Activated CD8-positive, alpha-beta T cell treated with anti-CD3 and anti-CD28 coated beads, Interleukin-2, amount 10 ng/mL, durations not matched to agents 7 days and 5 days (primary cell): ENCODE measurements around the gene SART3. TPM values are rescaled to one million over a fixed set of nuclear protein-coding genes. Genes with fewer than 3 reads are reported as not detected.
A peak's percentile ranks its signal among the peaks of the same experiment; 100 is the strongest.
"Not testable (repeated sequence)": the region's sequence is repeated elsewhere in the genome, so short reads cannot be mapped to it uniquely, and the experiment has no call there.

ENCODE experiments used
- ATAC-seq: fragments of 150-1000 bp; cut with Tn5 transposase; one replicate; pipeline ENCODE4 v1.10.0; 2021; ENCODE audit warnings: moderate library complexity
- CTCF ChIA-PET: fragments of 350-600 bp; sonication (Branson Sonifier 250); formaldehyde crosslinking; loops from one replicate; lab custom pipeline; 2021; ENCODE audit warnings: antibody characterized with exemption; lab: Charles Lee
- POLR2A ChIA-PET: fragments of 350-600 bp; sonication (Branson Sonifier 250); formaldehyde crosslinking; loops from one replicate; lab custom pipeline; 2021; ENCODE audit warnings: antibody characterized with exemption; lab: Charles Lee
- DNase-seq: peaks from one replicate; pipeline ENCODE4 v3.0.0-alpha.2; 2020
- H3K27ac Mint-ChIP-seq: one replicate; pipeline ENCODE4 v1.8.0; 2021; ENCODE audit warnings: mild to moderate bottlenecking, mixed read lengths
- H3K27me3 Mint-ChIP-seq: one replicate; pipeline ENCODE4 v1.8.0; 2021; ENCODE audit warnings: low read depth, mixed read lengths
- H3K36me3 Mint-ChIP-seq: one replicate; pipeline ENCODE4 v1.8.0; 2021; ENCODE audit warnings: low read depth, mixed read lengths
- H3K4me1 Mint-ChIP-seq: one replicate; pipeline ENCODE4 v1.8.0; 2021; ENCODE audit warnings: low read depth, mixed read lengths
- H3K4me3 Mint-ChIP-seq: one replicate; pipeline ENCODE4 v1.8.0; 2021; ENCODE audit warnings: mild to moderate bottlenecking, mixed read lengths
- H3K9me3 Mint-ChIP-seq: one replicate; pipeline ENCODE4 v1.8.0; 2022; ENCODE audit warnings: mixed read lengths; ENCODE audit not compliant: insufficient read depth
- total RNA-seq, 2 experiments: library from RNA; stranded (reverse); gene quantifications; one replicate each; pipeline ENCODE4 v1.2.3, GENCODE V29; 2021

Gene SART3
- total RNA-seq, 2 experiments from 2014 or later, result 67.9 to 76.9 TPM

- H3K27ac Mint-ChIP-seq, result peak overlapping the region; percentile 60
Measured at GRCh38 chr12:108575199-108575912, 14.4 kb upstream of the SART3 start.

GRCh38 chr12:108574276-108574675 is 13.3 kb upstream of the SART3 start:
- Mint-ChIP-seq H3K36me3 (peaks cover 13% of the 10 kb centered on the region), H3K4me1 (peaks cover 62% of the 10 kb centered on the region)
- CTCF ChIA-PET, result interaction anchor here (1.8 to 19.8 kb wide), 2 partner anchors 12 to 43 kb away, joined by 7 to 574 read pairs; partner anchors contain the start of gene ISCU
- H3K9me3 Mint-ChIP-seq, POLR2A ChIA-PET, H3K27me3 Mint-ChIP-seq, H3K27ac Mint-ChIP-seq, H3K4me3 Mint-ChIP-seq, DNase-seq, ATAC-seq: not testable (repeated sequence)

More at GRCh38 chr12:108575199-108575912, 14.4 kb upstream of the SART3 start:
- Mint-ChIP-seq H3K4me1 (peaks cover 55% of the 10 kb centered on the region), H3K36me3 (peaks cover 10% of the 10 kb centered on the region), H3K27me3 (peaks cover 8% of the 10 kb centered on the region), H3K4me3 (peak overlapping the region; percentile 31), H3K9me3 (peaks cover 7% of the 10 kb centered on the region)
- POLR2A ChIA-PET, result interaction anchor here (1.2 kb wide), 1 partner anchor 42 kb away, joined by 3 read pairs; no protein-coding TSS in a partner anchor
- DNase-seq (peak; percentile 40), ATAC-seq (peak; percentile 58)
- CTCF ChIA-PET, result interaction anchor here (1.2 to 19.8 kb wide), 2 partner anchors 42 to 88 kb away, joined by 3 to 574 read pairs; no protein-coding TSS in a partner anchor

GRCh38 chr12:108573317-108573716 is 12.3 kb upstream of the SART3 start:
- ATAC-seq (no peak), DNase-seq (no peak)
- H3K9me3 Mint-ChIP-seq, result no peaks in the 10 kb centered on the region
- H3K4me1 Mint-ChIP-seq, result peaks cover 68% of the 10 kb centered on the region
- CTCF ChIA-PET, result interaction anchor here (1.0 to 19.8 kb wide), 6 partner anchors 9 to 378 kb away, joined by 3 to 574 read pairs (median 6); partner anchors contain the start of gene ISCU
- no peak overlapping the region for H3K4me3 Mint-ChIP-seq
- H3K27me3 Mint-ChIP-seq, result peaks cover 3% of the 10 kb centered on the region
- H3K27ac Mint-ChIP-seq, result no peak overlapping the region
- POLR2A ChIA-PET, result no interaction called here
- peaks cover 16% of the 10 kb centered on the region for H3K36me3 Mint-ChIP-seq

GRCh38 chr12:108572166-108572790 is 11.3 kb upstream of the SART3 start:
- ChIA-PET CTCF (interaction anchor here (0.6 to 19.8 kb wide), 8 partner anchors 8 to 582 kb away, joined by 3 to 574 read pairs (median 6); partner anchors contain the start of gene ISCU), POLR2A (interaction anchor here (1.7 kb wide), 1 partner anchor 10 kb away, joined by 7 read pairs; the partner anchor contains the start of gene ISCU)
- no peak overlapping the region for H3K4me3 Mint-ChIP-seq
- no peak for ATAC-seq
- H3K4me1 Mint-ChIP-seq, result peaks cover 78% of the 10 kb centered on the region
- peaks cover under 1% of the 10 kb centered on the region for H3K27me3 Mint-ChIP-seq
- H3K27ac Mint-ChIP-seq, result no peak overlapping the region
- no peaks in the 10 kb centered on the region for H3K9me3 Mint-ChIP-seq
- no peak for DNase-seq
- peaks cover 26% of the 10 kb centered on the region for H3K36me3 Mint-ChIP-seq

GRCh38 chr12:108571609-108572165 is 10.7 kb upstream of the SART3 start:
- Mint-ChIP-seq H3K27me3 (no peaks in the 10 kb centered on the region), H3K36me3 (peaks cover 32% of the 10 kb centered on the region), H3K27ac (no peak overlapping the region), H3K4me3 (no peak overlapping the region), H3K4me1 (peaks cover 80% of the 10 kb centered on the region), H3K9me3 (no peaks in the 10 kb centered on the region)
- POLR2A ChIA-PET, result interaction anchor here (1.7 kb wide), 1 partner anchor 9 kb away, joined by 7 read pairs; the partner anchor contains the start of gene ISCU
- CTCF ChIA-PET, result interaction anchor here (1.5 to 19.8 kb wide), 7 partner anchors 9 to 232 kb away, joined by 3 to 574 read pairs (median 12); partner anchors contain the start of gene ISCU
- no peak for DNase-seq
- ATAC-seq, result no peak

- ChIA-PET CTCF (interaction anchor here (0.7 to 19.8 kb wide), 16 partner anchors 9 to 235 kb away, joined by 3 to 574 read pairs (median 4); partner anchors contain the start of genes ISCU and SELPLG), POLR2A (interaction anchor here (1.7 to 5.0 kb wide), 2 partner anchors 9 to 47 kb away, joined by 7 to 43 read pairs; partner anchors contain the start of gene ISCU)
- Mint-ChIP-seq H3K9me3 (no peaks in the 10 kb centered on the region), H3K4me3 (no peak overlapping the region), H3K4me1 (peaks cover 79% of the 10 kb centered on the region), H3K27ac (peak overlapping the region; percentile 40), H3K36me3 (peaks cover 39% of the 10 kb centered on the region), H3K27me3 (no peaks in the 10 kb centered on the region)
- DNase-seq (peak; percentile 33), ATAC-seq (no peak)
Measured at GRCh38 chr12:108570743-108571608, 10.0 kb upstream of the SART3 start.

GRCh38 chr12:108568338-108569154 is 7.6 kb upstream of the SART3 start:
- Mint-ChIP-seq H3K27me3 (no peaks in the 10 kb centered on the region), H3K4me1 (peaks cover 81% of the 10 kb centered on the region), H3K4me3 (peak overlapping the region; percentile 70), H3K9me3 (no peaks in the 10 kb centered on the region), H3K27ac (peak overlapping the region; percentile 97), H3K36me3 (peaks cover 55% of the 10 kb centered on the region)
- DNase-seq (peak; percentile 89), ATAC-seq (peak; percentile 97)
- POLR2A ChIA-PET, result interaction anchor here (1.3 to 5.0 kb wide), 5 partner anchors 49 to 67 kb away, joined by 6 to 43 read pairs (median 8); partner anchors contain the start of gene SELPLG
- CTCF ChIA-PET, result interaction anchor here (1.0 to 19.8 kb wide), 10 partner anchors 9 to 382 kb away, joined by 3 to 574 read pairs (median 5); partner anchors contain the start of gene SELPLG

- no peak for ATAC-seq
- Mint-ChIP-seq H3K36me3 (peaks cover 55% of the 10 kb centered on the region), H3K4me3 (peak overlapping the region; percentile 70), H3K27ac (peak overlapping the region; percentile 97), H3K4me1 (peaks cover 80% of the 10 kb centered on the region), H3K27me3 (no peaks in the 10 kb centered on the region), H3K9me3 (no peaks in the 10 kb centered on the region)
- POLR2A ChIA-PET, result interaction anchor here (1.3 to 5.0 kb wide), 6 partner anchors 50 to 68 kb away, joined by 6 to 43 read pairs (median 8); partner anchors contain the start of gene SELPLG
- no peak for DNase-seq
- CTCF ChIA-PET, result interaction anchor here (1.0 to 19.8 kb wide), 11 partner anchors 8 to 383 kb away, joined by 3 to 574 read pairs (median 5); partner anchors contain the start of gene SELPLG
Measured at GRCh38 chr12:108567406-108568337, 6.7 kb upstream of the SART3 start.

GRCh38 chr12:108566452-108566851 is 5.5 kb upstream of the SART3 start:
- DNase-seq (no peak), ATAC-seq (no peak)
- H3K9me3 Mint-ChIP-seq, result no peaks in the 10 kb centered on the region
- no peak overlapping the region for H3K4me3 Mint-ChIP-seq
- peaks cover 81% of the 10 kb centered on the region for H3K4me1 Mint-ChIP-seq
- peaks cover 55% of the 10 kb centered on the region for H3K36me3 Mint-ChIP-seq
- no peaks in the 10 kb centered on the region for H3K27me3 Mint-ChIP-seq
- H3K27ac Mint-ChIP-seq, result no peak overlapping the region
- ChIA-PET CTCF (interaction anchor here (0.8 to 19.8 kb wide), 8 partner anchors 51 to 528 kb away, joined by 3 to 574 read pairs (median 4); partner anchors contain the start of gene SELPLG), POLR2A (interaction anchor here (0.5 to 5.0 kb wide), 6 partner anchors 44 to 201 kb away, joined by 3 to 43 read pairs (median 3); partner anchors contain the start of gene SELPLG)
